HepG2 (cell line): ENCODE measurements around the gene RANBP3. TPM values are rescaled to one million over a fixed set of nuclear protein-coding genes. Genes with fewer than 3 reads are reported as not detected.
A peak's percentile ranks its signal among the peaks of the same experiment; 100 is the strongest.

ENCODE experiments used
- CC2D1A ChIP-seq: sonication (generic); formaldehyde crosslinking; IDR thresholded peaks from 2 replicates; pipeline ENCODE4 v1.8.1; 2023; ENCODE audit warnings: mild to moderate bottlenecking, missing genetic modification reagents
- FLYWCH1 ChIP-seq: sonication (generic); formaldehyde crosslinking; IDR thresholded peaks from 2 replicates; pipeline ENCODE4 v1.8.1; 2023; ENCODE audit warnings: mild to moderate bottlenecking, missing genetic modification reagents
- NFYB ChIP-seq: sonication (generic); formaldehyde crosslinking; IDR thresholded peaks from 2 replicates; pipeline ENCODE4 v1.4.0; 2020; ENCODE audit warnings: missing genetic modification reagents
- PAX8 ChIP-seq: sonication (generic); formaldehyde crosslinking; IDR thresholded peaks from 2 replicates; pipeline ENCODE4 v1.8.0; 2022; ENCODE audit warnings: mild to moderate bottlenecking, missing genetic modification reagents, borderline replicate concordance
- RNF2 ChIP-seq: fragments of 450-650 bp; conservative IDR thresholded peaks from 2 replicates; pipeline ENCODE4 v1.6.1; 2016; ENCODE audit warnings: low read depth
- TP53 ChIP-seq: sonication (generic); formaldehyde crosslinking; conservative IDR thresholded peaks from 2 replicates; pipeline ENCODE4 v1.4.0; 2020; ENCODE audit warnings: missing genetic modification reagents
- ZFYVE20 ChIP-seq: sonication (generic); formaldehyde crosslinking; IDR thresholded peaks from 2 replicates; pipeline ENCODE4 v1.8.0; 2023; ENCODE audit warnings: low read depth, mild to moderate bottlenecking, moderate library complexity, missing genetic modification reagents, borderline replicate concordance
- ZIK1 ChIP-seq: sonication (generic); formaldehyde crosslinking; IDR thresholded peaks from 2 replicates; pipeline ENCODE4 v1.5.0; 2020; ENCODE audit warnings: mild to moderate bottlenecking, low read depth, missing genetic modification reagents, borderline replicate concordance
- ZNF792 ChIP-seq: IDR thresholded peaks from 2 replicates; pipeline ENCODE4 v1.6.1; 2016
- polyA plus RNA-seq, 8 experiments: library from polyadenylated mRNA; depleted of rRNA in 3 of 8; stranded (reverse) in 7 of 8; unstranded in 1 of 8; fragments of >200 nt; fragmentation: Illumina TruSeq in 4 of 8; extraction: Trizol in 4 of 8; gene quantifications; 2 replicates each; pipeline versions ENCODE4 v1.2.1 to v1.2.3, GENCODE V29; 2011 to 2016; ENCODE audit warnings: low read depth in 4 of 8, missing spikeins in 1 of 8, mixed read lengths in 1 of 8; ENCODE audit not compliant: insufficient read depth in 1 of 8
- total RNA-seq, 5 experiments: library from RNA; depleted of rRNA; stranded (reverse); fragments of >200 nt; fragmentation: Illumina TruSeq; extraction: Trizol; gene quantifications; 2 replicates each; pipeline ENCODE4 v1.2.3, GENCODE V29; 2016; ENCODE audit warnings: low read depth in 1 of 5
- TF ChIP-seq, protein P1 (sequence below): sonication (generic); formaldehyde crosslinking; IDR thresholded peaks from 2 replicates; pipeline ENCODE4 v1.5.1; 2020; ENCODE audit warnings: missing genetic modification reagents, mild to moderate bottlenecking, borderline replicate concordance
- TF ChIP-seq, protein P2 (sequence below): sonication (generic); formaldehyde crosslinking; IDR thresholded peaks from 2 replicates; pipeline ENCODE4 v1.9.0; 2022; ENCODE audit warnings: missing genetic modification reagents, mild to moderate bottlenecking, borderline replicate concordance
- TF ChIP-seq, protein P3 (sequence below): sonication (generic); formaldehyde crosslinking; IDR thresholded peaks from 2 replicates; pipeline ENCODE4 v1.5.1; 2020; ENCODE audit warnings: missing genetic modification reagents, mild to moderate bottlenecking, borderline replicate concordance
- TF ChIP-seq, protein P4 (sequence below): sonication (generic); formaldehyde crosslinking; IDR thresholded peaks from 2 replicates; pipeline ENCODE4 v1.5.0; 2020; ENCODE audit warnings: mild to moderate bottlenecking, missing genetic modification reagents
- TF ChIP-seq, protein P5 (sequence below): sonication (generic); formaldehyde crosslinking; IDR thresholded peaks from 2 replicates; pipeline ENCODE4 v1.4.0; 2020; ENCODE audit warnings: mild to moderate bottlenecking, missing genetic modification reagents, borderline replicate concordance
- TF ChIP-seq, protein P6 (sequence below): sonication (generic); formaldehyde crosslinking; IDR thresholded peaks from 2 replicates; pipeline ENCODE4 v1.5.0; 2020; ENCODE audit warnings: mild to moderate bottlenecking, low read depth, missing genetic modification reagents, borderline replicate concordance
- TF ChIP-seq, protein P7 (sequence below): sonication (generic); formaldehyde crosslinking; IDR thresholded peaks from 2 replicates; pipeline ENCODE4 v1.4.0; 2020; ENCODE audit warnings: missing genetic modification reagents
- TF ChIP-seq, protein P8 (sequence below): sonication (generic); formaldehyde crosslinking; IDR thresholded peaks from 2 replicates; pipeline ENCODE4 v1.4.0; 2020; ENCODE audit warnings: mild to moderate bottlenecking, missing genetic modification reagents

The RANBP3 gene
- total and polyA plus RNA-seq, 2 of the 13 experiments (the other 11 are each of a cell fraction or from before 2014, with no cell fraction given), result 39.5 to 149 TPM

DNA sequence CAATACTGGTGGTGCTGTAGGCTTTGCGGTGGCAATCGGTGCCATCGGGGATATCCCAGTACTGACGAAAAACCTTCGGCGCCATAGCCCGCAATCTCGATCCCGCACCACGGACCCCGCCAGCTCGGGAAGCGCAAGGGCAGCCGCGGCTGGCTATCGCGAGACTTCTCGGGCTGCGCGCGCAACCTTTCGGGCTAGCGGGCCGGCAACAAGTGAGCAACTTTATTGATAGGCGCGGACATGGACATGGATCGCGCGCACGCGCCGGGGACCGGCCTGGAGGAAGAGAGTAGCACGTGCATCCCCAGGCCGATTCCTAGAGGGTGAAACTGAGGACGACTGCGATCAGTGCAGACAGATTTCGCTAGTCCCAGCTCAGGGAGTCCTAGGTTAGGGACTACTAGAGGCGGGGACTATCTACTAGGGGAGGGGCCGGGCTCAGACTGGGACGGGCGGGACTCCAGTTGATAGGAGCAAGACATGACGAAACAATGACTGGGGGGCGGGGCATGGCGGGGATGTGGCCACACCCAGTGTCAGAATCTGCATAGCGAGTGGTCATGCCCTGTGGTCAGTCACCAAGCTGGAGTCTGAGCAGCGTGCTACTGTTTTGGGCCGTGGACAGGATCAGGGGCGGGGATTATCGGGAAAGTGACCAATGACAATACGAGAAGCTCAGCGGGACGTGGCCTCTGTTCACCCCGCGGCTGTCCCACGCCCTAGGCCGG is 74.2 kb downstream of the RANBP3 start, which contains the start of gene NDUFA11 (continued):
- TF ChIP-seq, protein P1, sequence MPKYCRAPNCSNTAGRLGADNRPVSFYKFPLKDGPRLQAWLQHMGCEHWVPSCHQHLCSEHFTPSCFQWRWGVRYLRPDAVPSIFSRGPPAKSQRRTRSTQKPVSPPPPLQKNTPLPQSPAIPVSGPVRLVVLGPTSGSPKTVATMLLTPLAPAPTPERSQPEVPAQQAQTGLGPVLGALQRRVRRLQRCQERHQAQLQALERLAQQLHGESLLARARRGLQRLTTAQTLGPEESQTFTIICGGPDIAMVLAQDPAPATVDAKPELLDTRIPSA, result no peak
- TF ChIP-seq ZNF792 (CRISPR knock-in tag) (peak; percentile 45; the same call in 1 of the 2 replicates), CC2D1A (CRISPR knock-in tag) (no peak), ZIK1 (peak; percentile 74; the same call in 1 of the 2 replicates), ZFYVE20 (CRISPR knock-in tag) (no peak), TP53 (CRISPR knock-in tag) (no peak), PAX8 (CRISPR knock-in tag) (no peak), RNF2 (no peak; the same call in 1 of the 2 replicates), FLYWCH1 (CRISPR knock-in tag) (no peak), NFYB (no peak)
- TF ChIP-seq, protein P2, sequence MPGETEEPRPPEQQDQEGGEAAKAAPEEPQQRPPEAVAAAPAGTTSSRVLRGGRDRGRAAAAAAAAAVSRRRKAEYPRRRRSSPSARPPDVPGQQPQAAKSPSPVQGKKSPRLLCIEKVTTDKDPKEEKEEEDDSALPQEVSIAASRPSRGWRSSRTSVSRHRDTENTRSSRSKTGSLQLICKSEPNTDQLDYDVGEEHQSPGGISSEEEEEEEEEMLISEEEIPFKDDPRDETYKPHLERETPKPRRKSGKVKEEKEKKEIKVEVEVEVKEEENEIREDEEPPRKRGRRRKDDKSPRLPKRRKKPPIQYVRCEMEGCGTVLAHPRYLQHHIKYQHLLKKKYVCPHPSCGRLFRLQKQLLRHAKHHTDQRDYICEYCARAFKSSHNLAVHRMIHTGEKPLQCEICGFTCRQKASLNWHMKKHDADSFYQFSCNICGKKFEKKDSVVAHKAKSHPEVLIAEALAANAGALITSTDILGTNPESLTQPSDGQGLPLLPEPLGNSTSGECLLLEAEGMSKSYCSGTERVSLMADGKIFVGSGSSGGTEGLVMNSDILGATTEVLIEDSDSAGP (CRISPR knock-in tag), result peak; percentile 83
- TF ChIP-seq, protein P3, sequence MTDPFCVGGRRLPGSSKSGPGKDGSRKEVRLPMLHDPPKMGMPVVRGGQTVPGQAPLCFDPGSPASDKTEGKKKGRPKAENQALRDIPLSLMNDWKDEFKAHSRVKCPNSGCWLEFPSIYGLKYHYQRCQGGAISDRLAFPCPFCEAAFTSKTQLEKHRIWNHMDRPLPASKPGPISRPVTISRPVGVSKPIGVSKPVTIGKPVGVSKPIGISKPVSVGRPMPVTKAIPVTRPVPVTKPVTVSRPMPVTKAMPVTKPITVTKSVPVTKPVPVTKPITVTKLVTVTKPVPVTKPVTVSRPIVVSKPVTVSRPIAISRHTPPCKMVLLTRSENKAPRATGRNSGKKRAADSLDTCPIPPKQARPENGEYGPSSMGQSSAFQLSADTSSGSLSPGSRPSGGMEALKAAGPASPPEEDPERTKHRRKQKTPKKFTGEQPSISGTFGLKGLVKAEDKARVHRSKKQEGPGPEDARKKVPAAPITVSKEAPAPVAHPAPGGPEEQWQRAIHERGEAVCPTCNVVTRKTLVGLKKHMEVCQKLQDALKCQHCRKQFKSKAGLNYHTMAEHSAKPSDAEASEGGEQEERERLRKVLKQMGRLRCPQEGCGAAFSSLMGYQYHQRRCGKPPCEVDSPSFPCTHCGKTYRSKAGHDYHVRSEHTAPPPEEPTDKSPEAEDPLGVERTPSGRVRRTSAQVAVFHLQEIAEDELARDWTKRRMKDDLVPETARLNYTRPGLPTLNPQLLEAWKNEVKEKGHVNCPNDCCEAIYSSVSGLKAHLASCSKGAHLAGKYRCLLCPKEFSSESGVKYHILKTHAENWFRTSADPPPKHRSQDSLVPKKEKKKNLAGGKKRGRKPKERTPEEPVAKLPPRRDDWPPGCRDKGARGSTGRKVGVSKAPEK (CRISPR knock-in tag), result no peak
- TF ChIP-seq, protein P4, sequence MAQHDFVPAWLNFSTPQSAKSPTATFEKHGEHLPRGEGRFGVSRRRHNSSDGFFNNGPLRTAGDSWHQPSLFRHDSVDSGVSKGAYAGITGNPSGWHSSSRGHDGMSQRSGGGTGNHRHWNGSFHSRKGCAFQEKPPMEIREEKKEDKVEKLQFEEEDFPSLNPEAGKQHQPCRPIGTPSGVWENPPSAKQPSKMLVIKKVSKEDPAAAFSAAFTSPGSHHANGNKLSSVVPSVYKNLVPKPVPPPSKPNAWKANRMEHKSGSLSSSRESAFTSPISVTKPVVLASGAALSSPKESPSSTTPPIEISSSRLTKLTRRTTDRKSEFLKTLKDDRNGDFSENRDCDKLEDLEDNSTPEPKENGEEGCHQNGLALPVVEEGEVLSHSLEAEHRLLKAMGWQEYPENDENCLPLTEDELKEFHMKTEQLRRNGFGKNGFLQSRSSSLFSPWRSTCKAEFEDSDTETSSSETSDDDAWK, result no peak
- TF ChIP-seq, protein P5, sequence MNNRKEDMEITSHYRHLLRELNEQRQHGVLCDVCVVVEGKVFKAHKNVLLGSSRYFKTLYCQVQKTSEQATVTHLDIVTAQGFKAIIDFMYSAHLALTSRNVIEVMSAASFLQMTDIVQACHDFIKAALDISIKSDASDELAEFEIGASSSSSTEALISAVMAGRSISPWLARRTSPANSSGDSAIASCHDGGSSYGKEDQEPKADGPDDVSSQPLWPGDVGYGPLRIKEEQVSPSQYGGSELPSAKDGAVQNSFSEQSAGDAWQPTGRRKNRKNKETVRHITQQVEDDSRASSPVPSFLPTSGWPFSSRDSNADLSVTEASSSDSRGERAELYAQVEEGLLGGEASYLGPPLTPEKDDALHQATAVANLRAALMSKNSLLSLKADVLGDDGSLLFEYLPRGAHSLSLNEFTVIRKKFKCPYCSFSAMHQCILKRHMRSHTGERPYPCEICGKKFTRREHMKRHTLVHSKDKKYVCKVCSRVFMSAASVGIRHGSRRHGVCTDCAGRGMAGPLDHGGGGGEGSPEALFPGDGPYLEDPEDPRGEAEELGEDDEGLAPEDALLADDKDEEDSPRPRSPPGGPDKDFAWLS (CRISPR knock-in tag), result no peak
- TF ChIP-seq, protein P6, sequence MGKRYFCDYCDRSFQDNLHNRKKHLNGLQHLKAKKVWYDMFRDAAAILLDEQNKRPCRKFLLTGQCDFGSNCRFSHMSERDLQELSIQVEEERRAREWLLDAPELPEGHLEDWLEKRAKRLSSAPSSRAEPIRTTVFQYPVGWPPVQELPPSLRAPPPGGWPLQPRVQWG, result no peak
- TF ChIP-seq, protein P7, sequence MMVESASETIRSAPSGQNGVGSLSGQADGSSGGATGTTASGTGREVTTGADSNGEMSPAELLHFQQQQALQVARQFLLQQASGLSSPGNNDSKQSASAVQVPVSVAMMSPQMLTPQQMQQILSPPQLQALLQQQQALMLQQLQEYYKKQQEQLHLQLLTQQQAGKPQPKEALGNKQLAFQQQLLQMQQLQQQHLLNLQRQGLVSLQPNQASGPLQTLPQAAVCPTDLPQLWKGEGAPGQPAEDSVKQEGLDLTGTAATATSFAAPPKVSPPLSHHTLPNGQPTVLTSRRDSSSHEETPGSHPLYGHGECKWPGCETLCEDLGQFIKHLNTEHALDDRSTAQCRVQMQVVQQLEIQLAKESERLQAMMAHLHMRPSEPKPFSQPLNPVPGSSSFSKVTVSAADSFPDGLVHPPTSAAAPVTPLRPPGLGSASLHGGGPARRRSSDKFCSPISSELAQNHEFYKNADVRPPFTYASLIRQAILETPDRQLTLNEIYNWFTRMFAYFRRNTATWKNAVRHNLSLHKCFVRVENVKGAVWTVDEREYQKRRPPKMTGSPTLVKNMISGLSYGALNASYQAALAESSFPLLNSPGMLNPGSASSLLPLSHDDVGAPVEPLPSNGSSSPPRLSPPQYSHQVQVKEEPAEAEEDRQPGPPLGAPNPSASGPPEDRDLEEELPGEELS, result peak; percentile 66; the same call in 1 of the 2 replicates
- TF ChIP-seq, protein P8, sequence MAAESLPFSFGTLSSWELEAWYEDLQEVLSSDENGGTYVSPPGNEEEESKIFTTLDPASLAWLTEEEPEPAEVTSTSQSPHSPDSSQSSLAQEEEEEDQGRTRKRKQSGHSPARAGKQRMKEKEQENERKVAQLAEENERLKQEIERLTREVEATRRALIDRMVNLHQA, result no peak
